ENCODE measurements around the gene KLF14.
"Not testable (repeated sequence)": the region's sequence is repeated elsewhere in the genome, so short reads cannot be mapped to it uniquely, and the experiment has no call there.

KLF14 gene

DNA sequence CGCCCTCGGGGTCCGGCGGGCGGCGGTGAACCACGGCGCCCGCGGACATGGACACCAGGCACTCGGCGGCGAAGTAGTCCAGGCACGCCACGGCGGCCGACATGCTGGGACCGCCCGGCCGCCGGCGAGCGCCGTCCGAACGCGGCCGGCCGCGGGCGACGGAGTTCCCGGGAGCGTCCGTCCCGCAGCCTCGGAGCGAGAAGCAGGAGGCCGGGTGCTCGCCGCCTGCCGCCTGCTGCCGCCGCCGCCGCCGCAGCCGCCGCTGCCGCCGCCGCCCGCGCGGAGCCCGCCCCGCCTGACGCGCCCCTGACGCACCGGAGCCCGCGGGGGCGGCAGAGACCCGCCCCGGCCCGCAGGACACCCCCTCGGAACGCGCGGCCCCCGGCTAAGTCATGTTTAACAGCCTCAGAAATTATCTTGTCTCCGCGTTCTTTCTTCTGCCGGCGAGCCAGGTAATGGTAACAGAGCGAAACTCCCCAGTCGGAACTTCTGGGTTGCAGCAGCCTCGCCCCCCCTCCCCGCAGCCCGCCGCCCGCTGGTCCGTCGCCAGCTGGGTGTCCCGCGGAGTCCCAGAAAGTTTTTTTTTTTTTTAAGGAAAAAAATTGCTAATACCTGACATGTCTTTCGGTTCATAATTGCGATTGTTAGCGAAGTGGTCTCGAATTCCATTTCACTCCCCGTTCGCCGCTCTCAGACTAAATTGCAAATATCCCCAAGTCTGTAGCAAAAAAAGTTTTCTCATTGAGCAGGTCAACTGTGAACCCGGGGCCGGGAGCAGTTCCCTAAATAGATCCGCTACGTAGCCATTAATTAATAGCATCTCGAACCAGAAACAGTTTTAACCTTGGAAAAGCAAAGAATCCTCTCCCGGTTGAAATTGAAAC, at the start of gene KLF14:
Gene KLF14, minus strand, starts transcription at position 277 of the 884 bp plus-strand sequence. Its CDS starts 174 bp downstream, at position 103.
- no peak for FAIRE-seq

DNA sequence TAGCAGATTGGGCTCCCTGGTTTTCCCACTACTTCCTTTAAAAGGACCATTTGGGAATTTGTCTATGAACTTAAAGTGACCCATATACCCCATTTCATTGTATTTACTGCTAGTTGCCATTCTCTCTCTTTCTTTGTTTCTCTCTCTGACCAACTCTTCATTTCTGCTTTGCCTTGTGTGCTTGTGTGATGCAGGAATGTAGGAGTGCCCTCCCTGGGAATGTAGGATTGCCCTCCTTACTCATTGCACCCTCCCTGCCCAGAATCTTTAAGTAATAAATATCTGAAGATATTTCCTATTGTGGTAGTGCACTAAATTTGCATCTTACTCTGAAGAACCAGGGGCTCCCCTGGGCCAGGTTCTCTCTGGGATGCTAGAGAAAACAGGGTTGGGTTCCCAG, 47.3 kb upstream of the KLF14 start:
- FAIRE-seq = no peak

DNA sequence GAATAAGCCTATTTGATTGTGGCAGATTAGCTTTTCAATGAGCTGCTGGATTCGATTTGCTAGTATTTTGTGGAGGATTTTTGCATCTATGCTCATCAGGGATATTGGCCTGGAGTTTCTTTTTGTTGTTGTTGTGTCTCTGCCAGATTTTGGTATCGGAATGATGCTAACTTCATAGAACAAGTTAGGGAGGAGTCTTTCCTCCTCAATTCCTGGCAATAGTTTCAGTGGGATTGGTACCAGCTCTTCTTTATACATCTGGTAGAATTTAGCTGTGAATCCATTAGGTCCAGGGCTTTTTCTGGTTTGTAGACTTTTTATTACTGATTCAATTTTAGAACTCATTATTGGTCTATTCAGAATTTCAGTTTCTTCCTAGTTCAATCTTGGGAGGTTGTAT, 43.4 kb upstream of the KLF14 start:
- FAIRE-seq = no peak

DNA sequence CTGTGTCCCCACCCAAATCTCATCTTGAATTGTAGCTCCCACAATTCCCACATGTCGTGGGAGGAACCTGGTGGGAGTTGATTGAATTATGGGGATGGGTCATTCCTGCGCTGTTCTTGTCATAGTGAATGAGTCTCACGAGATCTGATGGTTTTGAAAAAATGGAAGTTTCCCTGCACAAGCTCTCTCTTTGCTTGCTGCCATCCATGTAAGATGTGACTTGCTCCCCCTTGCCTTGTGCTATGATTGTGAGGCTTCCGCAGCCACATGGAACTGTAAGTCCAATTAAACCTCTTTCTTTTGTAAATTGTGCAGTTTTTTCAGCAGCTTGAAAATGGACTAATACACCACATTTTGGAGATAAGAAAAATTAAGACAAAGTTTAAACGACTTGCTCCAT, 38.4 kb upstream of the KLF14 start:
- FAIRE-seq = not testable (repeated sequence)

DNA sequence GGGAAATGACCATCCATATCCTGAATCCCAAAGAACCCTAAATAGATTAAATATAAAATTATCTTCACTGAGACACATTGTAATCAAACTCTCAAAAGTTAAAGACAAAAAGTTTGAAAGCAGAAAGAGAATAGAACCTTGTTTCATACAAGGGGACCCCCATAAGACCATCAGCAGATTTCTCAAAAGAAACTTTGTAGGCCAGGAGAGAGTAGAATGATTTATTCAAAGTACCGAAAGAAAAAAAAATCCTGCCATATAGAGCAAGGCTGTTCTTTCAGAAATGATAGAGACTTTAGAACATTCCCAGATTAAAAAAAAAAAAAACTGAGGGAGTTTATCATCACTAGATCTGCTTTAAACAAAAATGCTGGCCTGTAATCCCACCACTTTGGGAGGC, 34.8 kb upstream of the KLF14 start:
- FAIRE-seq = no peak

DNA sequence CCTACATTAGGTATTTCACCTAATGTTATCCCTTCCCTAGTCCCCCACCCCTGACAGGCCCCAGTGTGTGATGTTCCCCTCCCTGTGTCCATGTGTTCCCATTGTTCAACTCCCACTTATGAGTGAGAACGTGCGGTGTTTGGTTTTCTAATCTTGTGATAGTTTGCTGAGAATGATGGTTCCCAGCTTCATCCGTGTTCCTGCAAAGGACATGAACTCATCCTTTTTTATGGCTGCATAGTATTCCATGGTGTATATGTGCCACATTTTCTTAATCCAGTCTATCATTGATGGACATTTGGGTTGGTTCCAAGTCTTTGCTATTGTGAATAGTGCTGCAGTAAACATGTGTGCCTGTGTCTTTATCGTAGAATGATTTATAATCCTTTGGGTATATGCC, 30.6 kb upstream of the KLF14 start:
- FAIRE-seq = not testable (repeated sequence)

DNA sequence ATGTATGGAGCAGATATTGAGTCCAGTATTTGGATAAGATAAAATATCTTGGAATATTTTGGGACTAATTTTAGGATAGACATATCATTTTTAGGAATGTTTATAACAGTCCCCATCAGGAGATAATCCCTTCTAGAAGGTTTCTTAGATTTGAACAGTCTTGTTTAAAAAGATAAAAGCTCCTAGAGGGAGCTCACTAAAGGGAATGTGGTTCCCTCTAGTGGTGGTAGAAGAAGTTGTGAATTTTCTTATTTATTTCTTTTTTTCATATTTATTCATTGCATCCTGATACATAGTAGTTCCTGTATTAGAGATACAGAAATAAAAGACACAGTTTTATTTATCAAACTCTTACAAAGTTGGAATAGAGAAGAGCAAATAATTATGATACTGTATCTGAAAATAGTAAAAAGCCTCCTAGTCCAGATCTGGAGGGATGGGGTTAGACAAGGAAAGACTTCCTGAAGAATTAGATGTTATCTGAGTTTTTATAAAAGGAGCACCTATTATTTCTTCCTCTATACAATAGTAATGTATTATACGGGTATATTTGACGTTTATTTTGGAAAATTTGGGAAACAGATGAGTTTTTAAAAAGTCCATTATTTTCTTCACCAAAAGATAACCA, 24.5 kb upstream of the KLF14 start:
- FAIRE-seq = peak; percentile 96

DNA sequence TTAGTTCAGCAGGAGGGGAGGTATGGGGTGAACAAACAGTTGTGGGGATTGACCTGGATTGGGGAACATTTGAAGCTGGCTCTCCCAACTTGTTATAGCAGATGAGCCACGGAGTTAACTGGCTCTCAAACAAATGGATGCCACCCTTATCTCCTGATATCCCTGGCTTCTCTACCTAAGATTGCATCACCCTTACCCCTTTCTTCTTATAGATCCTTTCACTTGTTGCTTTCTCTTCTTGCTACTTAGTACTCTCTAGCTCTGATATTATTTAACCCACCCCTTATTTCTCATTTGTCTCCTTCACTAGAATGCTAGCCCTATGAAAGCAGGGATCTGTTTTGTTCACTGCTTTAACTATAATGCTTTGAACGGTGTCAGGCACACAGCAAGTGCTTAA, 22.3 kb upstream of the KLF14 start:
- FAIRE-seq = no peak

DNA sequence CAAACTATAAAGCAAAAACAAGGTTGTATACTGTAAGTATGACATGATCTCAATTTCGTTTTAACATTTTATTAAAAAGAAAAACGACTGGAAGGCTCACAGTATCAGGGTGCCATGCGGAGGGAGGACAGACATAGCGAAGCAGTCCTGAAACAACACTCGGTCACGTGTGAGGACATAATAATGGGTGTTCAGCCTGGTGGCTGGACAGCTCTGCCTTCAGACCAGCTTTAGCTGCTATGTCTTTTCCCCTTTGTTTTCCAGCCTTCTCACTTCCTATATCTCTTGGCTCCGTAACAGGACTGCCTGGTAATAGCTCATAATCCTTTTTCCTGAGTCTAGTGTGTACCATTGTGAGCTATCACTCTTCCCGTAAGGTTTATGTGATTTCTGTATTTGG, 18.4 kb upstream of the KLF14 start:
- no peak for FAIRE-seq

DNA sequence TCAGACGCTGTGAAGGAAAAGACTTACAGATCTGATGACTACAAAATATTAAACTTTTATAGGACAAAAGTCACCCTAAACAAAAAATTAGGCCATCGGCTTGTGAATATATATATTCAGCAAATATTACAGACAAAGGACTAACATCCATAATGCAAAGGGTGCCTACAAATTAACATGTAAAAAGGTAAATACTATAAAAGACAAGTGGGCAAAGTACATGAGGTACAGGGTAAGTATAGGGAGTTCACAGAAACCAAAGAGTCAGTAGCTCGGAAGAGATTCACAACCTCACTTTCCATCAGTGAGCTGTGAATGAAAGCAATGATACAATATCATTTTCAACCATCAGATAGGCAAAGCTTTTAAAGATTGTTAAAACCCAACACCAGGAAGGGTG, 16.7 kb upstream of the KLF14 start:
- FAIRE-seq = no peak

DNA sequence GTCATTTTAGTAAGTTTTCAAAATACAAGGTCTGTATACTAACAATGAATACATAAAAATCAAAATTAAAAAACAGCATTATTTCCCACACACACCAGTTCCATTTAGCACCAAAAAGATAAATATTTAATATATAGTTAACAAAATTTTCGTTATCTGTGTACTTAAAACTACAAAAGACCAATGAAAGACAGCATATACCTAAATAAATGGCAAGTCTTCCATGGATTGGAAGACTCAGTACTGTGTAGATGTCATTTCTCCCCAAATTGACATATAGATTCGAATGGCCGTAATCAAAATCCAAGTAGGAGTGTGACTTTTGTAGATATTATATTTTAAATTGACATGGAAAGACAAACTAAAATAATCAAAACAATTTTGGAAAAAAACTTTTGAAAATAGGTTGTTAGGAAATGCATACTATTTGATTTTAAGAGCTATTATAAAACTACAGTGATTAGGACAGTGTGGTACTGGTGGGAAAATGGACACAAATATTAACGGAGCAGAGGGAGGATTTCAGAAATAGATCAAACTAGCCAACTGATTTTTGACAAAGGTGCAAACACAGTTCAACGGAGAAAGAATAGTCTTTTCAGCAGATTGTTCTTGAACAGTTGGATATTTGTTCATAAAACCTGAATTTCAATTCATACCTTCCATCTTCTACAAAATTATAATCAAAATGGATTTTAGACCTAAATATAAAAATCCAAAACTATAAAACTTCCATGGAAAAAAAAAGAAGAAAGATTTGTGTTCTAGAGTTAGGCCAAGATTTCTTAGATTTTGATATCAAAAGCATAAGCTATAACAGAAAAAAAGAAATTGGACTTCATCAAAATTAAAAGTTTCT, 14.8 kb upstream of the KLF14 start:
- FAIRE-seq = no peak

DNA sequence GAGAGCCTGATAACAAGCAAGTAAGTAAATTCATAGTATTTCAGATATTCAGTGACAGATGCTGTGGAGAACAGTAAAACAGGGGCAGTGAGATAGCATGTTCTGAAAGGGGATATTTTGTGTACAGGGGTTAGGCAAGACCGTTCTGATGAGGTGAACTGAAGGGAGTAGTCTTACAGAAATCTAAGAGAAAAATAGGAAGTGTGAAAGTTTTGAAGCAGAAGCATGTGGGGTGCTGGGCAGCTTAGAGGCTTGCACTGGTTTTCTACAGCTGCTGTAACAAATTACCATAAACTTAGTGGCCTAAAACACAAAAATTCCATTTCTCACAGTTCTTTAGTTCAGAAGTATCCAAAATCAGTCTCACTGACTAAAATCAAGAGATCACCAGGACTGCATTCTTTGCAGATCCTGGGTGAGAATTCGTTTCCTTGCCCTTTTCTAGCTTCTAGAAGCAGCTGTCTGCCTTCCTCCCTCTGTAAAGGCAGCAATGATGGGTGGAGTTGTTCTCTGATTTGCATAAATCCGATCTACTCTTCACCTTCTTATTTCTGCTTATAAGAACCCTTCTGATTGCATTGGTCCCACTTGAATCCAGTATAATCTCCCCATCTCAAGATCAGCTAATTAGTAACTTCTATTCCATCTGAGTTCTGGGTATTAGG, 7.5 kb upstream of the KLF14 start:
- FAIRE-seq = no peak

DNA sequence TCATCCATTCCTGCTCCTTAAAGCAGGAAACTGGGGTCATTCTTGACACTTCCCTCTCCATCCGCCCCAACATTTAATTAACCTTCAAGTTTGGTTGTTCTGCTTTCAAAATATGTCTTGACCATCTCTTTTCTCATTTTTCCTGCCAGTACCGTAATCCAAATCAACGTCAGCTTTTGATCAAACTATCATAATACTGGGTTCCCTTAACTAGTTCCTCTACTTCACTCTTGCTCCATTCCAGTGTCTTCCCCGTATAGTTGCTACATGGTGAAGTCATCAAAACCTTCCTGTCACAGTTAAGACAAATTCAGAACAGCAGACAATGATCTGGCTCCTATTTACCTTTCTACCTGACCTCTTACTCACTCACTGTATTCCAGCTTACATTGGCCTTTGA, 6.6 kb upstream of the KLF14 start:
- no peak for FAIRE-seq

DNA sequence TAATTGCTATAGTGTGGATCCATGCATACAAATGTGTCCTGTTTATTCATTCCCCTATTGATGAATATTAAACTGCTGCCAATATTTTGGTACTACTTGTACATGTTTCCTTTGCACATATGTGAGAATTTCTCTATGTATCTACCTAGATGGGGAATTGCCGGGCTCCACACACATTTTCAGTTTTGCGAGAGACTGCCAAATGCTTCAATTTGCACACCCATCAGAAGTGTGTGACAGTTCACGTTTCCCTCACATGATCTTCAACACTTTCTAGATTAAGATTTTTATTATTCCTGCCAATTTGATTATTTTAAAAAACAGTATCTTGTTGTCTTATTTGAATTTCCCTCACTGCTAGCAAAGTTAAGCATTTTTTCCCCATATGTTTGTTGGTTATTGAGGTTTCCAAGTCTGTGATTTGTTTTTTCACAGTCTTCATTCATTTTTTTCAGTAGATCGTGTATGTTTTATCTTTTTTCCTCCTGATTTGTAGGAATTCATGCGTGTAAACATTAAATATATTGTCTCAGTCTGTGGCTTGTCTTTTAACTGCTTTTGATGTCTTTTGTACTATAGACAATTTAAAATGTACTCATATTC, 2.4 kb upstream of the KLF14 start:
- no peak for FAIRE-seq

DNA sequence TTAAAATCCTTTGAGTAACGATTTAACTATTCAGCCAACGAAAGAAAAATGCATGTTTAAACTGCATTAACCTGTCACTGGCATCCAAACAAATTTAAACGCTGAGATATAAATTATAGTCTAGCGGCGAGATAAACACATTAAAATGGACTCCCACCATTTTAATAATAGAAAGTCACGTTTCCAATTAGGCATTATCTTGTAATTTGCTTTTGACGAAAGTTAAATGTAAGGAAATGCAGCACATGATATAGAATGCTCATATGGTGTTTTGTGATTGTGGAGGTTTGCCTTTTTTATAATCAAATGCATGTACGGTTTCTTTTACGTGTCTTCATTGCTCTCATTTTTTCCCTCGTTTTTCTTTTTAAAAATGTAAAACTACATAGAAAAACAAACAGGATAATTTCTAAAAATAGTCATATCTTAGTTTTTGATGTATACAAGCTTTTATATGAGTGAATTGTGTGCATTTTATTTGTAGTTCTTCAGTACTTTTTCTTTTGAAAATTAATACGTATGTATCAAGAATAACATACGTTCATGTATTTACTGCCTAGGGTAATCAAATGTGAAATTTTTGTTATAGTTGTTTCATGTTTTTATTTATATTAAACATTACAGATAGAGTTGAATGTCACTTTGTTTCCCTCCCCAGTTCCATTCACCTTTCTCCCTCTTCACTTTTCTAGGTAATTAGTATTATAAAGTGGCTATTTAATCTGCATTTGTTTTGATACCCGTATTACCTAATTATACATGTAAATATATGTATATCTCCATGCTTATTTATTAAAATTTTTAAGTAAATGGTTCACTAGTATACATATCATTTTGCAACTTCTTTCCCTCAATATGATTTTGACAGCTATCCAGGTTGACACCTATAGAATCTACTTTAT, 1.1 kb upstream of the KLF14 start:
- FAIRE-seq = peak; percentile 20

DNA sequence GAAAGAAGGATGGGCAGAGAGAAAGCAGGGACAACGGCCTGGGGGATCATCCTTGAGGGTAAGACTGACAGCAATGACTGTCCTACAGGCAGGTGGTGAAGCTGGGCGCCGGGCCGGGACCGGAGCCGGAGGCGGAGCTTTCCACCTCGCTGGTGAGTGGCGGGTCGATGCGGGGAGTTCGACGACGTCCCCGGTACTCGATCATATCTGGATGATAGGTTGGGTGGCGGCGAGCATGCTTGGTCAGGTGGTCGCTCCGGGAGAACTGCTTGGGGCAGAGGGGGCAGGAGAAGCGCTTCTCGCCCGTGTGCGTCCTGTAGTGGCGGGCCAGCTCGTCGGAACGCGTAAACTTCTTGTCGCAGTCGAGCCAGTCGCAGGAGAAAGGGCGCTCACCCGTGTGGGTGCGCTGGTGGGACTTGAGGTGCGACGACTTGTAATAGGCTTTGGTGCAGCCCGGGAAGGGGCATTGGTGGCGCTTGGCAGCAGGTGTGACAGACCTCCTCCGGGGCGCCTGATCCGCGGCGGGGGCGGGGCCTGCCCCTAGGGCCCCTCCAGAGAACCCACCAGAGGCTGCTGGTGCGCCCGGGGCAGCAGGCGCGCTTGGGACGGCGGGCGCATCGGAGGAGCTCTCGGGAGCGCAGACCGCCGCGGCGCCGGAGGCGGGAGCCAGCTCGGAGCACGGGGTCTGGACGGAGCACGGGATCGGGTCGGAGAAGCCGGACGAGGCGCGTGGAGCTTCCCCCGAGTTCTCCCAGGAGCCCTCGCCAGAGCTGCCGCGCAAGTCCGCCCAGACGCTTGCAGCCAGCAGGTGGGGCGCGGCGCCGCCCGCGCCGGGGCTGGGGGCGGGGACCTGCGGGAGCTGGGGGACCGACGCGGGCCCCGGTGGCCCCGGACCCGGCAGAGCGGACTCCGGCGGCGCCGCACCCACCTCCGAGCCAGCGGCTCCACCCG, 752 bp downstream of the KLF14 start:
- no peak for FAIRE-seq

DNA sequence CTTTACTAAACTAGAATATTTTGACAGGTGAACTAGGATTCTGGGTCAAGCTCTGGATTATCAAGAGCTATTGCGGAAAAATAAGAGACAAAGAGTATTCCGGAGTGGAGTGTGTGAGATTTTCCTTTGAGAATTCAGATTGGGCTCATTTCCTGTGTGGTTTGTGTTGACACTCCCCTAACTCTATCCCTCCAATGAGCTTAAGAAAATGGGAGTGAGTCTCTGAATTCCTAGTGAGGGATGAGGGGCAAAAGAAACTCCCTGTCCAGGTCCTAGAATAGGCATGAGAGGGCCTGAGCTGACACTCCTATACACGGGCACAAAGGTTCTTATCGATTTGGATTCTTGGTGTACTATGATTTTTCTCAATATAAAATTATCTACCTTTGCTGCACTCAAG, 10.2 kb downstream of the KLF14 start:
- no peak for FAIRE-seq

DNA sequence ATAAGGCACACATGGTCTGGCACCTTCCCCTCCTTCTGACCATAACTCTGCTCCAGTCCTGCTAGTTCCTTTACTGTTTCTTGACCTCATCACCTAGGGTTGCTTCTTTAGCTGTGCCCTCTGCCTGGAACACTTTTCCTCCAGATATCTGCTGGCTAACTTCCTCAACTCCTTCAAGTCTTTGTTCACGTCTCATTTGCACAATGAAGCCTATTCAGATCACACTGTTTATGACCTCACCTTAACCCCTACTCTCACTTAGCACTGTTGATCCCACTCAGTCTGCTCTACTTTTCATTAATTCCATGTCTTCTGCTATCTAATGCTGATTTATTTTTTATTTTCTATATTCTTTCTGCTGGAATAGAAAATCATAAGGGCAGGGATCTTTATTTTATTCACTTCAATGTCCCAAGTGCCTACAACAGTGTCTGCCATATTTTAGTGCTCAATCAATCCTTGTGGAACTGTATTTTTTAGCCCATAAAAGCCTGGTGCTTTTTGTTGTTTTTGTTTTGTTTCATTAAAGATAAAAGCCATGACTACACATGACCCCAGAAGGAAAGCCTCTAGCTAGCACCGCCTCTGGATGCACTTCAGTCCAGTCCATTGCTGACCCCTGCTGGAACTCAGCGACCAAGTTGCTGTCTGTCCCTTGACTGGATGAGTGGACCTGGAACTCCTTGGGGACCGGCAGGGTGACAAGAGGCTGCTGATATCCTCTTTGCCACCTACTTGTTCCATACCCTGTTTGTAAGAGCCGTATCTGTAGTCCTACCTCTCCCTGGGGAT, 12.3 kb downstream of the KLF14 start:
- FAIRE-seq = peak; percentile 84

DNA sequence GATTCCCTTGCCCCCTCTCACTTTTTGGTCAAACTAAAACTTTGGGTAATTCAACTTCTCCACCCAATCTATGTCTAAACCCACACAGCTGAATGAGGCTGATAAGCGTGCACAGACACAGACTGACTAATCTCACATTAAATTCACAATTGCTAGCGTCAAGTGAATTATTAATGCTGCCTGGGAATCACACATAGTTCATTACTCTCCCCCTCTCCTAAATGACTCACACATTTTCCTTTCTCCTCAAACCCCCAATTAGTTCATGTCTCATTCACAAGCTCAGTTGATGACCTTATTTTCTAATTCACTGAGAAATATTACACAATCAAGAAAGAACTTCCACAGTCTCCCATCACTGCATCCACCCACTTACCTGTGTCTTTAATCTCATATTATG, 14.5 kb downstream of the KLF14 start:
- no peak for FAIRE-seq

All from TTC549 (cell line).